Panc1 (cell line): ENCODE data around the gene ZMYM2.

ENCODE experiments used
- POLR2AphosphoS5 ChIP-seq: IDR thresholded peaks from 2 replicates; pipeline ENCODE4 v1.6.1; 2012; ENCODE audit warnings: mild to moderate bottlenecking, low read depth, low read length, moderate library complexity
- TF ChIP-seq, protein P1 (sequence below): fragments of 450-650 bp; IDR thresholded peaks from 2 replicates; pipeline ENCODE4 v1.5.1; 2017; ENCODE audit warnings: mild to moderate bottlenecking

DNA sequence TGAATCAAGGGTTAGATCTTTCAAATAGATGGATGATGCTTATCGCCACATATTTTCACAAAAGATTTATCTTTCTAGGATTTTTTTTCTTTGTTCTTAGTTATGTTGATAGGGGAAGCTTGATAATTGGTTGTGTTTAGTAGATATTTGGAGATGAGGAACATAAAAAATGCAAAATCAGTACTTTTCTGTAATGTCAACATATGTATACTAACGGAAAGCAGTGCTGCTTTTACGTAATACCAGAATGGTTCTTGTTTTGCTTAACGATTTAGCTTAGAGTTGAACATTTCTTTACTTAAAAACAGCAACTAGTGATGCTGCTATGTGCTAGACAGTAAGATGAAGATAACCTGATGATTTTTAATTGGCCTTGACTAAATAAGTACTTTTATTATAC is 3.0 kb downstream of the ZMYM2 start:
- TF ChIP-seq, protein P1, sequence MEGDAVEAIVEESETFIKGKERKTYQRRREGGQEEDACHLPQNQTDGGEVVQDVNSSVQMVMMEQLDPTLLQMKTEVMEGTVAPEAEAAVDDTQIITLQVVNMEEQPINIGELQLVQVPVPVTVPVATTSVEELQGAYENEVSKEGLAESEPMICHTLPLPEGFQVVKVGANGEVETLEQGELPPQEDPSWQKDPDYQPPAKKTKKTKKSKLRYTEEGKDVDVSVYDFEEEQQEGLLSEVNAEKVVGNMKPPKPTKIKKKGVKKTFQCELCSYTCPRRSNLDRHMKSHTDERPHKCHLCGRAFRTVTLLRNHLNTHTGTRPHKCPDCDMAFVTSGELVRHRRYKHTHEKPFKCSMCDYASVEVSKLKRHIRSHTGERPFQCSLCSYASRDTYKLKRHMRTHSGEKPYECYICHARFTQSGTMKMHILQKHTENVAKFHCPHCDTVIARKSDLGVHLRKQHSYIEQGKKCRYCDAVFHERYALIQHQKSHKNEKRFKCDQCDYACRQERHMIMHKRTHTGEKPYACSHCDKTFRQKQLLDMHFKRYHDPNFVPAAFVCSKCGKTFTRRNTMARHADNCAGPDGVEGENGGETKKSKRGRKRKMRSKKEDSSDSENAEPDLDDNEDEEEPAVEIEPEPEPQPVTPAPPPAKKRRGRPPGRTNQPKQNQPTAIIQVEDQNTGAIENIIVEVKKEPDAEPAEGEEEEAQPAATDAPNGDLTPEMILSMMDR: no peak
- no peak for TF ChIP-seq POLR2AphosphoS5
